ENCODE data around the gene DENND1A.

GRCh38 chr9:123343443-123344191 lies 586.3 kb downstream of the DENND1A start:
- TF ChIP-seq POLR2A (IDR thresholded peaks at IDR 0.05): no peak
- TF ChIP-seq CTCF (IDR thresholded peaks at IDR 0.05): no peak
- TF ChIP-seq EP300 (IDR thresholded peaks at IDR 0.05): no peak
- TF ChIP-seq POLR2AphosphoS5 (IDR thresholded peaks at IDR 0.05): no peak
